Tibial nerve (tissue), 4 donors: ENCODE results near the gene FAM149B1. TPM values are rescaled to one million over a fixed set of nuclear protein-coding genes. Genes with fewer than 3 reads are reported as not detected.
"Not testable (repeated sequence)": the region's sequence is repeated elsewhere in the genome, so short reads cannot be mapped to it uniquely, and the experiment has no call there.

Source experiments
- DNase-seq, 2 donors: peaks; one replicate each; pipeline ENCODE4 v3.0.0-alpha.2; 2019; ENCODE audit warnings: low spot score in 2 of 2
- H3K27ac ChIP-seq, 4 donors: fragments of 200-600 bp; sonication (generic) in 3 of 4; one replicate each; pipeline ENCODE4 v1.5.1; 2017 to 2019; ENCODE audit warnings: mild to moderate bottlenecking in 1 of 4
- H3K27me3 ChIP-seq, 2 donors: fragments of 200-600 bp; sonication (generic) in 1 of 2; one replicate each; pipeline versions ENCODE4 v1.5.1 to v1.6.0; 2017 to 2019
- H3K36me3 ChIP-seq, 3 donors: fragments of 200-600 bp; sonication (generic); one replicate each; pipeline ENCODE4 v1.5.1; 2018 to 2019
- H3K4me1 ChIP-seq, 4 donors: fragments of 200-600 bp; sonication (generic) in 3 of 4; one replicate each; pipeline ENCODE4 v1.5.1; 2017 to 2019
- H3K4me3 ChIP-seq, 4 donors: fragments of 200-600 bp; sonication (generic) in 3 of 4; one replicate each; pipeline ENCODE4 v1.5.1; 2017 to 2019; ENCODE audit warnings: mild to moderate bottlenecking in 1 of 4, moderate library complexity in 1 of 4
- H3K9me3 ChIP-seq, 4 donors: fragments of 200-600 bp; sonication (generic) in 3 of 4; one replicate each; pipeline ENCODE4 v1.5.1; 2017 to 2019
- EP300 ChIP-seq, 2 donors: sonication (generic); formaldehyde crosslinking; IDR thresholded peaks; one replicate each; pipeline ENCODE4 v1.6.1; 2017; ENCODE audit warnings: antibody characterized with exemption in 2 of 2, mild to moderate bottlenecking in 1 of 2
- POLR2A ChIP-seq, 2 donors: fragments of 450-650 bp; IDR thresholded peaks; one replicate each; pipeline ENCODE4 v1.6.1; 2017; ENCODE audit warnings: antibody characterized with exemption in 2 of 2, mild to moderate bottlenecking in 2 of 2, moderate library complexity in 2 of 2
- WGBS, 2 donors: methylation state at CpG; one replicate each; pipeline ENCODE4 v1.1.5; 2018; 5-methylcytosine and 5-hydroxymethylcytosine counted together
- total RNA-seq, 4 donors: library from RNA; depleted of rRNA; stranded (reverse); fragments of >200 nt; gene quantifications; one replicate each; pipeline ENCODE4 v1.1.0, GENCODE V29; 2016
- TF ChIP-seq, protein P1 (sequence below), 5 experiments: fragments of 200-600 bp in 3 of 5; fragments of 450-650 bp in 2 of 5; sonication (generic) in 3 of 5; IDR thresholded peaks; one replicate each; pipeline ENCODE4 v1.5.1; 2016 to 2019; ENCODE audit warnings: antibody characterized with exemption in 5 of 5, mild to moderate bottlenecking in 3 of 5, moderate library complexity in 2 of 5

The FAM149B1 gene
- total RNA-seq, 4 donors from 2014 or later, result 11.0 to 27.1 (median 25.0) TPM

- peaks cover 0 to 99% (median 0%) of the 10 kb centered on the region in 3 donors for H3K36me3 ChIP-seq
- H3K27me3 ChIP-seq, result no peaks in the 10 kb centered on the region
- DNase-seq, result no peak
- WGBS, 2 donors, result 87 to 94% methylated on average over 2 of the region's 2 CpGs
- H3K4me1 ChIP-seq, result no peaks in the 10 kb centered on the region
- no peak overlapping the region for H3K27ac ChIP-seq
- no peak for TF ChIP-seq EP300 (IDR thresholded peaks at IDR 0.05)
- no peak for TF ChIP-seq POLR2A (IDR thresholded peaks at IDR 0.05)
- TF ChIP-seq, protein P1, sequence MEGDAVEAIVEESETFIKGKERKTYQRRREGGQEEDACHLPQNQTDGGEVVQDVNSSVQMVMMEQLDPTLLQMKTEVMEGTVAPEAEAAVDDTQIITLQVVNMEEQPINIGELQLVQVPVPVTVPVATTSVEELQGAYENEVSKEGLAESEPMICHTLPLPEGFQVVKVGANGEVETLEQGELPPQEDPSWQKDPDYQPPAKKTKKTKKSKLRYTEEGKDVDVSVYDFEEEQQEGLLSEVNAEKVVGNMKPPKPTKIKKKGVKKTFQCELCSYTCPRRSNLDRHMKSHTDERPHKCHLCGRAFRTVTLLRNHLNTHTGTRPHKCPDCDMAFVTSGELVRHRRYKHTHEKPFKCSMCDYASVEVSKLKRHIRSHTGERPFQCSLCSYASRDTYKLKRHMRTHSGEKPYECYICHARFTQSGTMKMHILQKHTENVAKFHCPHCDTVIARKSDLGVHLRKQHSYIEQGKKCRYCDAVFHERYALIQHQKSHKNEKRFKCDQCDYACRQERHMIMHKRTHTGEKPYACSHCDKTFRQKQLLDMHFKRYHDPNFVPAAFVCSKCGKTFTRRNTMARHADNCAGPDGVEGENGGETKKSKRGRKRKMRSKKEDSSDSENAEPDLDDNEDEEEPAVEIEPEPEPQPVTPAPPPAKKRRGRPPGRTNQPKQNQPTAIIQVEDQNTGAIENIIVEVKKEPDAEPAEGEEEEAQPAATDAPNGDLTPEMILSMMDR (IDR thresholded peaks at IDR 0.05), result no peak
- no peaks in the 10 kb centered on the region for H3K9me3 ChIP-seq
- no peak overlapping the region for H3K4me3 ChIP-seq
These were observed 35.8 kb upstream of the FAM149B1 start for GRCh38 chr10:73131913-73132686.

DNA sequence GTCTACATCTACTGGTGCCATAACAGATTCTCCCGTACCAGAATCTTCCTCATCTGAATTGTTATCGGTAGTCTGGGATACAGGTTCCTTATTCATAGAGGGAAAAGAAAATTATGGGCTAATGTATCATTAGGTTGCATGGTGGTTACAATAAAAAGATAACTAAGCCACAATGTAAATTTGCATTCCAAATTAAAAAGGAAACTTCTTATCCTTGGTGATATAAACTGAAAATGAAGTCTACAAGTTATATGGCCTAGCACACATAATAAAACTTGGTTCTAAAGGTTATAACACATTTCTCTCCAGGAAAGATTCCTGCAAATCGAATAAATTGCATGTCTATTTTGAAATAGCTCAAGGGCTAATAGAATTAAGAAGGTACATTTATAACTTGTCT, 33.2 kb upstream of the FAM149B1 start:
- Histone ChIP-seq H3K9me3 (no peaks in the 10 kb centered on the region), H3K27ac (no peak overlapping the region), H3K36me3 (peaks cover 0 to 99% (median 14%) of the 10 kb centered on the region in 3 donors), H3K27me3 (no peaks in the 10 kb centered on the region), H3K4me3 (no peak overlapping the region), H3K4me1 (no peaks in the 10 kb centered on the region)
- TF ChIP-seq POLR2A (IDR thresholded peaks at IDR 0.05) (no peak), EP300 (IDR thresholded peaks at IDR 0.05) (no peak)
- TF ChIP-seq, protein P1 (IDR thresholded peaks at IDR 0.05), result no peak
- WGBS, 2 donors, result 90 to 98% methylated on average over 3 of the region's 3 CpGs
- no peak for DNase-seq

DNA sequence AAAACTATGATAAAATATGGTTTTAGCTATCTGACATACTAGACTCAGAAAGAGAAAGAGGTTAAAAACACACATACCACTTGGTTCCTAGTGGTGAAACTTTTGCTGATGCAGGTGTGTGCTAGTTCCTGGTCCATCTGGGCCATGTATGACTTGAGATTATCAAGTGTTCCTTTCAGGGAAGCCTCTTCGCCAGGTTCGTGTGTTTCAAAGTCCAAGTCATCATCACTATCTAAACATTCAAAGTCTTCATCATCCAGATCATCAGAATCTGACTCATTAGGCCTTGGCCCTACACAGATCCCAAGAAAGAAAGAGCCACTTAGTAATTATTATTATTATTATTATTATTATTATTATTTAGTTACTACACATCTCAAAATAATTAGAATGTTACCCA, 31.3 kb upstream of the FAM149B1 start:
- no peak for DNase-seq
- TF ChIP-seq POLR2A (IDR thresholded peaks at IDR 0.05) (no peak), EP300 (IDR thresholded peaks at IDR 0.05) (no peak)
- TF ChIP-seq, protein P1 (IDR thresholded peaks at IDR 0.05), result no peak
- H3K4me1 ChIP-seq, result no peaks in the 10 kb centered on the region
- whole genome bisulfite sequencing, 2 donors, result 78 to 97% methylated on average over 2 of the region's 2 CpGs
- no peak overlapping the region for H3K27ac ChIP-seq
- peaks cover 0 to 100% (median 25%) of the 10 kb centered on the region in 3 donors for H3K36me3 ChIP-seq
- no peak overlapping the region for H3K4me3 ChIP-seq
- H3K27me3 ChIP-seq, result no peaks in the 10 kb centered on the region
- no peaks in the 10 kb centered on the region for H3K9me3 ChIP-seq

DNA sequence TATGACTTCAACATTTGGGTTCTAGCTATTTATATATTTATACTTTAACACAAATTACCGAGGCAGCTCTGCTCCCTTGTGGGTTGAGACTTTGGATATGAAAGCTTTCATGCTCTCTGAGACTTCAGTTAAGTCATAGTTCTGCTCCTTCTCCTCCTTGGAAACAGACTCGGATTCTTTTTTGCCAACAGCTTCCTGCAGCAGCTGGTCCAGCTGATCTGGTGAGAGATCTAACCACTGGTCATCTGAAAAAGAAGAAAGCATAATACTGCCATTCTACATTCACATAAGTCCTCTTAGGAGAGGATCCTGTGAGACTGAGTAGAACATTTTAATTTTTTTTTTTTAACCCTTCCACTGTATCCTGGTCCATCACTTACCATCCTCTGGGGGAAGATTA, 28.7 kb upstream of the FAM149B1 start:
- H3K4me3 ChIP-seq, result no peak overlapping the region
- no peaks in the 10 kb centered on the region for H3K9me3 ChIP-seq
- WGBS, 2 donors, result 63 to 69% methylated on average over 2 of the region's 2 CpGs
- DNase-seq, result no peak
- peaks cover 0 to 100% (median 25%) of the 10 kb centered on the region in 3 donors for H3K36me3 ChIP-seq
- no peak overlapping the region for H3K27ac ChIP-seq
- H3K4me1 ChIP-seq, result no peaks in the 10 kb centered on the region
- no peaks in the 10 kb centered on the region for H3K27me3 ChIP-seq
- TF ChIP-seq EP300 (IDR thresholded peaks at IDR 0.05) (no peak), POLR2A (IDR thresholded peaks at IDR 0.05) (no peak)
- TF ChIP-seq, protein P1 (IDR thresholded peaks at IDR 0.05), result no peak

- TF ChIP-seq, protein P1 (IDR thresholded peaks at IDR 0.05), result no peak
- no peak for TF ChIP-seq POLR2A (IDR thresholded peaks at IDR 0.05)
- no peak for TF ChIP-seq EP300 (IDR thresholded peaks at IDR 0.05)
- H3K27ac ChIP-seq, result no peak overlapping the region
- 87 to 94% methylated on average over 3 of the region's 3 CpGs for WGBS, 2 donors
- H3K27me3 ChIP-seq, result no peaks in the 10 kb centered on the region
- DNase-seq, result no peak
- no peaks in the 10 kb centered on the region for H3K9me3 ChIP-seq
- H3K4me3 ChIP-seq, result no peak overlapping the region
- H3K4me1 ChIP-seq, result no peaks in the 10 kb centered on the region
- H3K36me3 ChIP-seq, result peaks cover 0 to 100% (median 37%) of the 10 kb centered on the region in 3 donors
These were observed 26.3 kb upstream of the FAM149B1 start for GRCh38 chr10:73141603-73142002.

DNA sequence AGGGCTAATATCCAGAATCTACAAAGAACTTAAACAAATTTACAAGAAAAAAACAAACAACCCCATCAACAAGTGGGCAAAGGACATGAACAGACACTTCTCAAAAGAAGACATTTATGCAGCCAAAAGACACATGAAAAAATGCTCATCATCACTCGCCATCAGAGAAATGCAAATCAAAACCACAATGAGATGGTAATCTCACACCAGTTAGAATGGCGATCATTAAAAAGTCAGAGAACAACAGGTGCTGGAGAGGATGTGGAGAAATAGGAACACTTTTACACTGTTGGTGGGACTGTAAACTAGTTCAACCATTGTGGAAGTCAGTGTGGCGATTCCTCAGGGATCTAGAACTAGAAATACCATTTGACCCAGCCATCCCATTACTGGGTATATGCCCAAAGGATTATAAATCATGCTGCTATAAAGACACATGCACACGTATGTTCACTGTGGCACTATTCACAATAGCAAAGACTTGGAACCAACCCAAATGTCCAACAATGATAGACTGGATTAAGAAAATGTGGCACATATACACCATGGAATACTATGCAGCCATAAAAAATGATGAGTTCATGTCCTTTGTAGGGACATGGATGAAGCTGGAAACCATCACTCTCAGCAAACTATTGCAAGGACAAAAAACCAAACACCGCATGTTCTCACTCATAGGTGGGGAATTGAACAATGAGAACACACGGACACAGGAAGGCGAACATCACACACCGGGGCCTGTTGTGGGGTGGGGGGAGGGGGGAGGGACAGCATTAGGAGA, 17.1 kb upstream of the FAM149B1 start:
- not testable (repeated sequence) for H3K9me3 ChIP-seq, DNase-seq, H3K4me3 ChIP-seq, H3K4me1 ChIP-seq, H3K27me3 ChIP-seq, H3K27ac ChIP-seq
- peaks cover 6 to 88% (median 17%) of the 10 kb centered on the region in 3 donors for H3K36me3 ChIP-seq
- WGBS, 2 donors, result 96 to 99% methylated on average over 6 to 7 of the region's 8 CpGs
